ENCODE results near the gene HNRNPU. TPM values are rescaled to one million over a fixed set of nuclear protein-coding genes. Genes with fewer than 3 reads are reported as not detected.

HNRNPU gene
- total RNA-seq, 1 donor from 2014 or later: 128 TPM

- TF ChIP-seq CTCF (IDR thresholded peaks at IDR 0.05): no peak
- Histone ChIP-seq H3K27me3 (no peaks in the 10 kb centered on the region), H3K9me3 (no peaks in the 10 kb centered on the region), H3K36me3 (no peaks in the 10 kb centered on the region), H3K4me1 (no peaks in the 10 kb centered on the region), H3K27ac (no peak overlapping the region), H3K4me3 (no peak overlapping the region)
- intact Hi-C loops (cut with DNase I): no loop called here
- no peak for DNase-seq (ENCODE audit: low spot score in 2 of 2)
These were observed 12.0 kb upstream of the HNRNPU start for GRCh38 chr1:244876228-244876910.

DNA sequence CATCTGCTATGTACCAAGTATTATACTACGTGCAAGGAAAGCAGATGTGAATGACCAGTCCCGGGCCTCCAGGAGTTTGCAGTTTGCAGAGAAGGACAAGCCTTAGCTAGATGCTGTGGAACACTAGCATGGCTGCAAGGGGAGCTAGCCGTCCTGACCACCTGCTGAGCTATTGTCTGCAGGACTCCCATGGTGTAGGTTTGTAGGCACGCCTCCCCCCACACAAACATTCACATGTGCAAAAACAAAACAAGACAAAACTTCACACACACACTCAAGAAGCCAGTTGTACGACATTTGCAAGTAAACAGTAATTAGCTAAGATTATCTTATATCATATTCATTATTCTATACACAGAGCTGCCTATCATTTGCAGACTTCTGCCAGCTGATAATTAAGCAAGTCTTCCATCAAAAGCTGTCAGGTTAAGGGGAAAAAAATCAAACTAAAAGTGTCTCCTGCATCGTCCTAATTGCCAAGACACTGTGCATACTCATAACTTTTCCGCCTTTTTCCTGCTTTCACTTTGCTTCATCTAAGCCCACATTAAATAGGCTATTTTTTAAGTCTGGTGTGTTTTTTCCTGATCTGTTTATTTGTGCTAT, 10.7 kb upstream of the HNRNPU start:
- intact Hi-C loops (cut with DNase I): no loop called here
- Histone ChIP-seq H3K27ac (no peak overlapping the region), H3K36me3 (no peaks in the 10 kb centered on the region), H3K27me3 (no peaks in the 10 kb centered on the region), H3K4me3 (no peak overlapping the region), H3K9me3 (no peaks in the 10 kb centered on the region), H3K4me1 (no peaks in the 10 kb centered on the region)
- no peak for TF ChIP-seq CTCF (IDR thresholded peaks at IDR 0.05)
- no peak for DNase-seq (ENCODE audit: low spot score in 2 of 2)

DNA sequence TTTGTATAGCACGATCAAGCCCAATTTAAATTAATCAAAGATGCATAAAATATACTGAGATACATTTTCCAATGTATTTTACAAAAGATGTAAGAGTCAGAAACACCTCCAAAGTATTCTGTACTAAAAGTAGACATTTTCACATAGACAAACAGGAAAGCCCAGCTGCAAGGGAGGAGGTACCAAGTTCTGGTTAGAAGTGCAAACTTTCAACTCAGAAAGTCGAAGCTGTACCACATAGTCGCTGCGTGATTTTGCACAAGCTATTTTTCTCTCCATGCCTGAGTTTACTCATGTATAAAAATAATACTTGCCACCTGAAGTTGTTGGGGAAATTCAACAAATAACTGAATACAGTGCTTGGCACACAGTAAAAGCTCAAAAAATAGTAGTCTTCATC, 5.6 kb upstream of the HNRNPU start:
- TF ChIP-seq CTCF (IDR thresholded peaks at IDR 0.05): no peak
- intact Hi-C loops (cut with DNase I): no loop called here
- no peaks in the 10 kb centered on the region for H3K9me3 ChIP-seq
- H3K27ac ChIP-seq: no peak overlapping the region
- DNase-seq (ENCODE audit: low spot score in 2 of 2): no peak
- H3K4me3 ChIP-seq: no peak overlapping the region
- H3K36me3 ChIP-seq: no peaks in the 10 kb centered on the region
- H3K4me1 ChIP-seq: peaks cover 0 to 8% of the 10 kb centered on the region in 2 donors
- H3K27me3 ChIP-seq: no peaks in the 10 kb centered on the region

- H3K4me1 ChIP-seq: peaks cover 0 to 8% of the 10 kb centered on the region in 2 donors
- no peaks in the 10 kb centered on the region for H3K36me3 ChIP-seq
- TF ChIP-seq CTCF (IDR thresholded peaks at IDR 0.05): no peak
- no peak overlapping the region for H3K4me3 ChIP-seq
- no peaks in the 10 kb centered on the region for H3K27me3 ChIP-seq
- no peak for DNase-seq (ENCODE audit: low spot score in 2 of 2)
- no peak overlapping the region for H3K27ac ChIP-seq
- intact Hi-C loops (cut with DNase I): no loop called here
- no peaks in the 10 kb centered on the region for H3K9me3 ChIP-seq
These were observed 5.1 kb upstream of the HNRNPU start for GRCh38 chr1:244869364-244869827.

DNA sequence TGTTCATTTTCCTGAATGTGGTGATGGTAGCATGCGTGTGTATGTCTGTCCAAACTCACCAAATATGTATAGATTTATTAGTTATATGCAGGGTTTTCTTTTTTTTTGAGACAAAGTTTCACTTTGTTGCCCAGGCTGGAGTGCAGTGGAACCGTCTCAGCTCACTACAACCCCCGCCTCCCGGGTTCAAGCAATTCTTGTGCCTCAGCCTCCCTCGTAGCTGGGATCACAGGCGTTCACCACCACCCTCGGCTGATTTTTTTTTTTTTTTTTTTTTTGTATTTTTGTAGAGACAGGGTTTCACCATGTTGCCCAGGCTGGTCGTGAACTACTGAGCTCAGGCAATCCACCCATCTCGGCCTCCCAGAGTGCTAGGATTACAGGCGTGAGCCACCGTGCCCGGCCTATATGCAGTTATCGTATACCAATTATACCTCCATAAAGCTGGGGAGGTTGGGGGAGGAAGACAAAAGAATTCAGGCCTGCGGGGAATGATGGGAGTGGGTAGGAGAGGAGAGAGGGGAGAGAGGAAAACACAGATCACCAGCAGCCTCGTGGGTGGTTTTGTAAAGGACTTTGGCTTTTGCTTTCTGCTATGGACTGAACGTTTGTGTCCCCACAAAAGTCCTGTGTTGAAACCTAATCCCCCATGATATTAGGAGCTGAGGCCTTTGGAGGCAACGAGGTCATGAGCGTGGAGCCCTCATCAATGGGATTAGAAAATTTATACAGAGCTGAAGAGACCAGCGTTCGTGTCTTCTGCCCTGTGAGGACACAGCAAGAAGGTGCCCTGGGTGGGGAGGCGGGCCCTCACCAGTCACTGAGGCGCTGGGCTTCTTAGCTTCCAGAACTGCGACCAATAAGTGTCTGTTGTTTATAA, 4.4 kb upstream of the HNRNPU start:
- intact Hi-C loops (cut with DNase I): no loop called here
- H3K9me3 ChIP-seq: no peaks in the 10 kb centered on the region
- peaks cover 0 to 5% of the 10 kb centered on the region in 2 donors for H3K36me3 ChIP-seq
- no peak overlapping the region for H3K4me3 ChIP-seq
- no peak for DNase-seq (ENCODE audit: low spot score in 2 of 2)
- TF ChIP-seq CTCF (IDR thresholded peaks at IDR 0.05): no peak
- no peaks in the 10 kb centered on the region for H3K27me3 ChIP-seq
- no peak overlapping the region for H3K27ac ChIP-seq
- peaks cover 0 to 8% of the 10 kb centered on the region in 2 donors for H3K4me1 ChIP-seq
